Right kidney (tissue), 1 donor: Measurements from ENCODE around the gene MRPL4.

Experiments
- DNase-seq: peaks from one replicate; pipeline ENCODE4 v3.0.0-alpha.2; 2016

MRPL4 gene

GRCh38 chr19:10286803-10287737 is 35.1 kb downstream of the MRPL4 start, which contains the start of gene ICAM4:
Gene ICAM4, plus strand, starts transcription at chr19:10286955. Its CDS starts 58 bp downstream, at chr19:10287013.
- peak; percentile 77 for DNase-seq

- peak; percentile 22 for DNase-seq
Observed at GRCh38 chr19:10288662-10289166, 36.7 kb downstream of the MRPL4 start.

- DNase-seq = peak; percentile 59
Observed at GRCh38 chr19:10289167-10289835, 37.3 kb downstream of the MRPL4 start.

- peak; percentile 20 for DNase-seq
Observed at GRCh38 chr19:10289836-10290356, 37.9 kb downstream of the MRPL4 start, which contains the start of gene ICAM5. Gene ICAM5, plus strand, starts transcription at chr19:10289952. Its CDS starts 92 bp downstream, at chr19:10290044.

GRCh38 chr19:10290357-10290875 is 38.4 kb downstream of the MRPL4 start:
- DNase-seq = peak; percentile 41

- peak; percentile 58 for DNase-seq
Observed at GRCh38 chr19:10290876-10291553, 39.0 kb downstream of the MRPL4 start.

- peak; percentile 48 for DNase-seq
Observed at GRCh38 chr19:10291554-10292205, 39.7 kb downstream of the MRPL4 start.

GRCh38 chr19:10292206-10292788 is 40.3 kb downstream of the MRPL4 start:
- no peak for DNase-seq

GRCh38 chr19:10292789-10293636 is 41.0 kb downstream of the MRPL4 start:
- DNase-seq = peak; percentile 46

GRCh38 chr19:10293637-10294367 is 41.8 kb downstream of the MRPL4 start:
- DNase-seq = peak; percentile 29

- DNase-seq = peak; percentile 28
Observed at GRCh38 chr19:10294368-10294697, 42.3 kb downstream of the MRPL4 start.

GRCh38 chr19:10295305-10295846 is 43.4 kb downstream of the MRPL4 start:
- DNase-seq = peak; percentile 42

- DNase-seq = peak; percentile 54
Observed at GRCh38 chr19:10295847-10296591, 44.0 kb downstream of the MRPL4 start.

GRCh38 chr19:10299545-10300458 is 47.8 kb downstream of the MRPL4 start:
- DNase-seq = no peak

GRCh38 chr19:10305139-10305806 is 53.3 kb downstream of the MRPL4 start:
- DNase-seq = no peak

GRCh38 chr19:10306327-10306726 is 54.3 kb downstream of the MRPL4 start:
- no peak for DNase-seq

- DNase-seq = no peak
Observed at GRCh38 chr19:10309423-10309822, 57.4 kb downstream of the MRPL4 start, which contains the start of gene ZGLP1. Gene ZGLP1, minus strand, starts transcription at chr19:10309815.
